ENCODE results near the gene HOXB5.

GRCh38 chr17:48567646-48568354, 25.8 kb downstream of the HOXB5 start:
- no peak for TF ChIP-seq CTCF (IDR thresholded peaks at IDR 0.05; ENCODE audit: low read depth, low read length)
- TF ChIP-seq EZH2phosphoT487 (IDR thresholded peaks at IDR 0.05; ENCODE audit: low read depth), result no peak
